Caco-2 (cell line): ENCODE data around the gene ZXDC. TPM values are rescaled to one million over a fixed set of nuclear protein-coding genes. Genes with fewer than 3 reads are reported as not detected.

Experiments used
- BruUV-seq: library from RNA; stranded (reverse); fragments of 400-500 nt; replicated peaks from 2 replicates; lab custom pipeline; 2021; lab: Mats Ljungman, UMichigan
- CTCF ChIA-PET: fragments of 300-600 bp; sonication (Branson Sonifier 250); formaldehyde crosslinking; loops from one replicate; lab custom pipeline; 2022; ENCODE audit warnings: antibody characterized with exemption; lab: Charles Lee
- POLR2A ChIA-PET: fragments of 300-600 bp; sonication (Branson Sonifier 250); formaldehyde crosslinking; loops from one replicate; lab custom pipeline; 2022; ENCODE audit warnings: antibody characterized with exemption; lab: Charles Lee
- DNase-seq, 2 experiments: peaks; one replicate each; pipeline versions ENCODE4 v3.0.0 to v3.0.0-alpha.2; 2020 to 2022
- H3K27me3 ChIP-seq: replicated peaks from 2 replicates; pipeline ENCODE4 v1.6.0; 2011; ENCODE audit warnings: low read length; ENCODE audit not compliant: control insufficient read depth, insufficient read depth
- H3K36me3 ChIP-seq: 2 replicates; pipeline ENCODE4 v1.5.1; 2011; ENCODE audit warnings: low read length; ENCODE audit not compliant: control insufficient read depth, insufficient read depth
- H3K4me1 ChIP-seq: fragments of 250-450 bp; sonication (Bioruptor Pico); 2 replicates; pipeline ENCODE4 v1.5.1; 2020; ENCODE audit warnings: mild to moderate bottlenecking
- H3K4me3 ChIP-seq: 2 replicates; pipeline ENCODE4 v1.5.1; 2011; ENCODE audit warnings: low read depth, mild to moderate bottlenecking, control low read depth, low read length
- H3K9me3 ChIP-seq: fragments of 250-450 bp; sonication (Bioruptor Pico); 2 replicates; pipeline ENCODE4 v1.5.1; 2020; ENCODE audit warnings: mild to moderate bottlenecking, moderate library complexity
- H3K27ac Mint-ChIP-seq: one replicate; pipeline ENCODE4 v1.8.0; 2022; ENCODE audit warnings: mixed read lengths; ENCODE audit not compliant: unreplicated experiment
- H3K27me3 Mint-ChIP-seq: one replicate; pipeline ENCODE4 v1.8.0; 2022; ENCODE audit warnings: mixed read lengths; ENCODE audit not compliant: insufficient read depth, unreplicated experiment
- H3K36me3 Mint-ChIP-seq: one replicate; pipeline ENCODE4 v1.8.0; 2022; ENCODE audit warnings: mild to moderate bottlenecking, mixed read lengths; ENCODE audit not compliant: insufficient read depth, unreplicated experiment
- H3K4me1 Mint-ChIP-seq: one replicate; pipeline ENCODE4 v1.8.0; 2022; ENCODE audit warnings: low read depth, mixed read lengths; ENCODE audit not compliant: unreplicated experiment
- H3K4me3 Mint-ChIP-seq: one replicate; pipeline ENCODE4 v1.8.0; 2022; ENCODE audit warnings: mild to moderate bottlenecking, moderate library complexity, mixed read lengths; ENCODE audit not compliant: unreplicated experiment
- H3K9me3 Mint-ChIP-seq: one replicate; pipeline ENCODE4 v1.8.0; 2022; ENCODE audit warnings: mixed read lengths; ENCODE audit not compliant: unreplicated experiment
- CTCF ChIP-seq, 2 experiments: fragments of 200-600 bp in 1 of 2; IDR thresholded peaks; 1 replicate in 1 of 2; 2 replicates in 1 of 2; pipeline versions ENCODE4 v1.5.1 to v1.8.0; 2011 to 2022; ENCODE audit warnings: antibody characterized with exemption in 1 of 2, control low read depth in 1 of 2, inconsistent platforms in 1 of 2, low read depth in 1 of 2, low read length in 1 of 2, mild to moderate bottlenecking in 1 of 2, moderate library complexity in 1 of 2; ENCODE audit not compliant: insufficient read depth in 1 of 2, severe bottlenecking in 1 of 2, unreplicated experiment in 1 of 2
- intact Hi-C: fragments of 100-400 bp; cut with micrococcal nuclease; formaldehyde crosslinking; loops from one replicate; pipeline ENCODE4 v1.10.0; 2022; ENCODE audit not compliant: unreplicated experiment
- total RNA-seq: library from RNA; stranded (reverse); gene quantifications from 2 replicates; pipeline ENCODE4 v1.2.3, GENCODE V29; 2022

The ZXDC gene
- total RNA-seq, 1 experiment from 2014 or later = 28.7 TPM

GRCh38 chr3:126493051-126493450, 17.4 kb upstream of the ZXDC start:
- Histone ChIP-seq H3K9me3 (no peaks in the 10 kb centered on the region), H3K4me3 (no peak overlapping the region), H3K27me3 (no peaks in the 10 kb centered on the region), H3K4me1 (no peaks in the 10 kb centered on the region), H3K36me3 (no peaks in the 10 kb centered on the region)
- no peak overlapping the region for H3K27ac Mint-ChIP-seq
- H3K4me3 Mint-ChIP-seq = no peak overlapping the region
- no TSS peak for BruUV-seq
- ChIA-PET CTCF (interaction anchor here (0.7 kb wide), 1 partner anchor 104 kb away, joined by 3 read pairs; no protein-coding TSS in a partner anchor), POLR2A (no interaction called here)
- H3K36me3 Mint-ChIP-seq = no peaks in the 10 kb centered on the region
- DNase-seq = no peak
- intact Hi-C loops = no loop called here
- H3K4me1 Mint-ChIP-seq = no peaks in the 10 kb centered on the region
- TF ChIP-seq CTCF (IDR thresholded peaks at IDR 0.05; ENCODE audit: insufficient read depth in 1 of 2, low read depth in 1 of 2, low read length in 1 of 2, severe bottlenecking in 1 of 2, unreplicated experiment in 1 of 2) = no peak
- no peaks in the 10 kb centered on the region for H3K27me3 Mint-ChIP-seq
- no peaks in the 10 kb centered on the region for H3K9me3 Mint-ChIP-seq

GRCh38 chr3:126491221-126492013, 15.7 kb upstream of the ZXDC start:
- H3K27ac Mint-ChIP-seq = no peak overlapping the region
- H3K36me3 ChIP-seq = no peaks in the 10 kb centered on the region
- no peaks in the 10 kb centered on the region for H3K36me3 Mint-ChIP-seq
- H3K4me1 ChIP-seq = no peaks in the 10 kb centered on the region
- H3K4me1 Mint-ChIP-seq = no peaks in the 10 kb centered on the region
- no peaks in the 10 kb centered on the region for H3K27me3 Mint-ChIP-seq
- BruUV-seq = no TSS peak
- DNase-seq = no peak
- no peaks in the 10 kb centered on the region for H3K9me3 Mint-ChIP-seq
- intact Hi-C loops = no loop called here
- CTCF ChIA-PET = interaction anchor here (1.0 to 2.1 kb wide), 3 partner anchors 15 to 59 kb away, joined by 3 to 4 read pairs (median 3); no protein-coding TSS in a partner anchor
- H3K27me3 ChIP-seq = no peaks in the 10 kb centered on the region
- no peak overlapping the region for H3K4me3 Mint-ChIP-seq
- POLR2A ChIA-PET = no interaction called here
- no peaks in the 10 kb centered on the region for H3K9me3 ChIP-seq
- TF ChIP-seq CTCF (IDR thresholded peaks at IDR 0.05; ENCODE audit: insufficient read depth in 1 of 2, low read depth in 1 of 2, low read length in 1 of 2, severe bottlenecking in 1 of 2, unreplicated experiment in 1 of 2) = no peak
- no peak overlapping the region for H3K4me3 ChIP-seq

- peak; percentile 9 to 64 for TF ChIP-seq CTCF (IDR thresholded peaks at IDR 0.05; ENCODE audit: insufficient read depth in 1 of 2, low read depth in 1 of 2, low read length in 1 of 2, severe bottlenecking in 1 of 2, unreplicated experiment in 1 of 2)
- Mint-ChIP-seq H3K4me1 (no peaks in the 10 kb centered on the region), H3K27me3 (no peaks in the 10 kb centered on the region), H3K27ac (no peak overlapping the region), H3K9me3 (no peaks in the 10 kb centered on the region), H3K4me3 (no peak overlapping the region), H3K36me3 (no peaks in the 10 kb centered on the region)
- intact Hi-C loops = no loop called here
- DNase-seq = peak; percentile 54 to 58
- Histone ChIP-seq H3K9me3 (no peaks in the 10 kb centered on the region), H3K36me3 (no peaks in the 10 kb centered on the region), H3K4me3 (no peak overlapping the region), H3K4me1 (no peaks in the 10 kb centered on the region), H3K27me3 (no peaks in the 10 kb centered on the region)
- ChIA-PET POLR2A (no interaction called here), CTCF (interaction anchor here (1.0 to 2.1 kb wide), 3 partner anchors 14 to 60 kb away, joined by 3 to 4 read pairs (median 3); no protein-coding TSS in a partner anchor)
- BruUV-seq = no TSS peak
Observed at GRCh38 chr3:126490619-126491018, 14.9 kb upstream of the ZXDC start.
